HuH-7.5 (cell line): ENCODE measurements around the gene FXYD5.

Source experiments
- DNase-seq: peaks from one replicate; pipeline ENCODE4 v3.0.0; 2011; ENCODE audit warnings: low spot score

Gene FXYD5

DNA sequence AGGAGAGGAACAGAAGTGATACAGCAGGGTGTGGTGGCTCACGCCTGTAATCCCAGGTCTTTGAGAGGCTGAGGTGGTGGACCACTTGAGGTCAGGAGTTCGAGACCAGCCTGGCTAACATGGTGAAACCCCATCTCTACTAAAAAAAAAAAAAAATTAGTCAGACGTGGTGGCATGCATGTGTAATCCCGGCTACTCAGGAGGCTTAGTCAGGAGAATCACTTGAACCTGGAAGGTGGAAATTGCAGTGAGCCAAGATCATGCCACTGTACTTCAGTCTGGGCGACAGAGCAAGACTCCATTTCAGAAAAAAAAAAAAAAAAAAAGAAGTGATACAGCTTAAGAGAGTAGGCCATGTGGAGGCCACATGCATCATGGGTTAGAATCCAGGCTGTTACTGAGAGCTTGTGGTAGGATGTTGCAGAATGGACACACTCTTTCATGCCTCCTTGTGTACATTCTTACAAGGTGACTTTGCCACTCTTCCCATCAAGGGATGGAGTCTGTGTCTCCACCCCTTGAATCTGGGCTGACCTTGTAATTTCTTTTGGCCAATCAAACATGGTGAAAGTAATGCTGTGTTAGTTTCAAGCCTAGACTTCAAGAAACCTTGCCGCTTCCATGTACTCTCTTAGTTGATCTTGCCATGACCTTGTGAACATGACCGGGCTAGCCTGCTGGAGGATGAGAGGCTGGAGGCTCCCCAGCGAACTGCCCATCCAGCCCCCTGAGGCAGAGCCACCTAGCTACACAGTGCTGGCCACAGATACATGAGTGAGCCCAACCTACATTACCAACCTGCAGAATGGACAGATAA, 61.7 kb downstream of the FXYD5 start:
- DNase-seq: no peak

DNA sequence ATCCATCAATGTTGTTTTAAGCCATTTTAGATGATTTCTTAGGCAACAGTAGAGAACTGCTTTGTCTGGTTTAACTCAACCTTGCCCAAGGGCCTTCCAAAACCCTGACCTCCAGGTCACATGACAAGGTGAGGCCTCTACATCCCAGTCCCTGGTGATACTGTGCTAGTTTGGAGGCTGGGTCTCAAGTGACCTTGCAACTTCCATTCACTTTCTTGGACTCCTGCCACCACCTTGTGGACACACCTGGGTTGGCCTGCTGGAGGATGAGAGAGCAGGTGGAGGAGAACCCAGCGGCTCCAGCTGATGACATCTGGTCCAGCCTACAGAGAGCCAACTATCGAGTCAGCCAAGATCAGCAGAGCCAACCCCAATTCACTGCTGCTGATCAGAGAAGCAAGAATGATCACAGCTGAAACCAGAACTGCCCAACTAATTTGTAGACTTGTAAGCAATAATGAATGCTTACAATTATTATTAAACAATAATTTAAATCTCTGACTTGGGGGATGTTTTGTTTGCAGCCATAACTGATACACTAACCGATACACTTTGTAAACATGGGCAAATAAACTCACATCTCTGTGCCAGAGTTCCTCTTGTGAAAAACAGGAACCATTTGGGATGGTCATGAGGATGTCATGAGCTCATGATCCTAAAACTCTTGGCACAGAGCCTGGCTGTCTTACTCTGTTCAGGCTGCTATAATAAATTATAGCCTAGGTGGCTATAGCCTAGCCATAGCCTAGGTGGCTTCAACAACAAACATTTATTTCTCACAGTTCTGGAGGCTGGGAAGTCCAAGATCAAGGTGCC, 62.5 kb downstream of the FXYD5 start:
- DNase-seq: no peak

DNA sequence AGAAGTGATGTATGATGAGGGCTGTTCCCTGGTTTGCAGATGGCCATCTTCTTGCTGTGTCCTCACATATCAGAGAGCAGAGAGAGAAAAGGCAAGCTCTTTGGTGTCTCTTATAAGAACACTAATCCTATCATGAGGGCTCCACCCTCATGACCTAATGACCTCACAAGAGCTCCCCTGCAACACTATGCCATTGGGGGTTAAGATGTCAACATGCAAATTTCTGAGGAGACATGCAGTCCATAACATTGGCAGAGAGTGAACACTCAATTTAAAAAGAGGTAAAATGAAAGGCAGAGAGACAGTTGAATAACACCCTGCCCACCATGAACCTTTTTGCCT, 63.1 kb downstream of the FXYD5 start:
- no peak for DNase-seq

DNA sequence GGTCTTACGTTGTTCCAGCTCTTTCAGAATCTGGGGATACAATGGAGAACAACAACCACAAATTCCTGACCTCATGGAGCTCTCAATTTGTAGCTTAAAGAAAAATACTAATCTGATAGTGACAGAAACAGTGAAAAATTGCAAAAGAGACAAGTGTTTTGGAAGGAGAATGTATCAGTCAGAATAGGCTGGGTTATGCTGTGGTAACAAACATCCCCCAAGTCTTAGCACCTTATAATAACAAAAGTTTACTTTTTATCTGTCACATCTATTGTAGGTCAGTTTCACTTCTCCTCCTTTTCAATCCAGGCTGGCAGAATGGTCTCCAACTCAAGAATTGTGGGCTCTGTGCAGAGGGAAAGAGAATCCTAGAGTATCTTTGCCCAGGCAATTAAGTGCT, 64.5 kb downstream of the FXYD5 start:
- no peak for DNase-seq
